Transverse colon (tissue), 4 donors: ENCODE data around the gene GPR173. TPM values are rescaled to one million over a fixed set of nuclear protein-coding genes. Genes with fewer than 3 reads are reported as not detected.

ENCODE experiments used
- DNase-seq: peaks from one replicate; pipeline ENCODE4 v3.0.0-alpha.2; 2019
- H3K27ac ChIP-seq, 4 donors: fragments of 200-600 bp; sonication (generic); 2 replicates each; pipeline ENCODE4 v1.5.1; 2016 to 2018; ENCODE audit warnings: inconsistent platforms in 4 of 4
- H3K27me3 ChIP-seq: fragments of 200-600 bp; sonication (generic); 2 replicates; pipeline ENCODE4 v1.5.1; 2017; ENCODE audit warnings: inconsistent platforms
- H3K36me3 ChIP-seq, 4 donors: fragments of 200-600 bp; sonication (generic); 2 replicates each; pipeline ENCODE4 v1.5.1; 2017 to 2019; ENCODE audit warnings: inconsistent platforms in 4 of 4
- H3K4me1 ChIP-seq, 4 donors: fragments of 200-600 bp; sonication (generic); 2 replicates each; pipeline ENCODE4 v1.5.1; 2017 to 2020; ENCODE audit warnings: inconsistent platforms in 4 of 4
- H3K4me3 ChIP-seq, 4 donors: fragments of 200-600 bp; sonication (generic); 1 replicate in 1 of 4; 2 replicates in 3 of 4; pipeline versions ENCODE4 v1.5.1 to v1.6.1; 2017 to 2019; ENCODE audit warnings: inconsistent platforms in 4 of 4
- H3K9me3 ChIP-seq, 2 donors: fragments of 200-600 bp; sonication (generic); 2 replicates each; pipeline ENCODE4 v1.5.1; 2017 to 2019; ENCODE audit warnings: inconsistent platforms in 2 of 2
- CTCF ChIP-seq, 5 experiments: fragments of 200-600 bp in 3 of 5; fragments of 450-650 bp in 2 of 5; sonication (generic) in 3 of 5; IDR thresholded peaks; 1 replicate in 2 of 5; 2 replicates in 3 of 5; pipeline ENCODE4 v1.5.1; 2016 to 2017; ENCODE audit warnings: antibody characterized with exemption in 5 of 5, inconsistent platforms in 3 of 5, mild to moderate bottlenecking in 2 of 5, moderate library complexity in 1 of 5
- EP300 ChIP-seq: sonication (generic); formaldehyde crosslinking; IDR thresholded peaks from one replicate; pipeline ENCODE4 v1.6.1; 2017; ENCODE audit warnings: antibody characterized with exemption, low read depth
- POLR2A ChIP-seq: fragments of 450-650 bp; IDR thresholded peaks from one replicate; pipeline ENCODE4 v1.6.1; 2016; ENCODE audit warnings: antibody characterized with exemption, mild to moderate bottlenecking, moderate library complexity
- POLR2AphosphoS5 ChIP-seq, 3 donors: sonication (generic); formaldehyde crosslinking; IDR thresholded peaks; one replicate each; pipeline ENCODE4 v1.6.1; 2016; ENCODE audit warnings: antibody characterized with exemption in 3 of 3
- WGBS, 2 donors: methylation state at CpG; one replicate each; pipeline ENCODE4 v1.1.5; 2018; ENCODE audit warnings: low coverage in 1 of 2; 5-methylcytosine and 5-hydroxymethylcytosine counted together
- in situ Hi-C, 4 donors: fragments of 200-750 bp; cut with MboI; loops; one replicate each; pipeline versions ENCODE4 v1.15.0 to v1.15.1; 2017; ENCODE audit warnings: low sequenced_read_pairs in 3 of 4, low pct_ligation_motif_present in 1 of 4, low pct_unique_long_range_greater_than_20kb in 1 of 4
- intact Hi-C: fragments of 100-400 bp; cut with DNase I; formaldehyde crosslinking; loops from one replicate; pipeline ENCODE4 v1.15.1; 2023; ENCODE audit warnings: low total_unique reads
- total RNA-seq, 4 donors: library from RNA; depleted of rRNA; stranded (reverse); fragments of >200 nt; gene quantifications; one replicate each; pipeline ENCODE4 v1.1.0, GENCODE V29; 2016

Gene GPR173
- total RNA-seq, 4 donors from 2014 or later: 0.27 to 5.2 (median 1.1) TPM

DNA sequence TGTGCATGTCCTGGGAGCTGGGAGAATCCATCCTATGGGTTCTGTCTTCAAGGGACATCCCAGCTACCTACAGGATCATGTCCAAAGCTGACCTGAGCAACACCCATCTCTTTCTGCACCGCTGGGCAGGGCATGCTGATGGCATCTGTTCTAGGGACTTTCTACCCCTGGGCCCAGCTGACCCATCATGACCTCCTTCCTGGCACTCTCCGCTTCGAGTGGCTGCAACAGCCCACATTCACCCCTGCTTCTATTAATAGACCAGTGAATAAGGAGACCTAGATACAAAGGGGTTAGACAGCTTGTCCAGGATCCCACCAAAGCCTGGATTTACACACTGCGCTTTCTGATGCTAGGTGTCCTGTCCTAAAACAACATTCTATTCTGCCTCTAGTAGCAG lies 44.6 kb upstream of the GPR173 start:
- no peak for DNase-seq
- WGBS, 2 donors: 74% methylated on average over 4 of the region's 4 CpGs; no CpG with 5 or more reads in 1 of the 2 donors
- no peaks in the 10 kb centered on the region for H3K4me1 ChIP-seq
- no peaks in the 10 kb centered on the region for H3K9me3 ChIP-seq
- H3K36me3 ChIP-seq: no peaks in the 10 kb centered on the region
- no peaks in the 10 kb centered on the region for H3K27me3 ChIP-seq
- in situ Hi-C loops: no loop called here
- intact Hi-C loops: no loop called here
- H3K27ac ChIP-seq: no peak overlapping the region
- H3K4me3 ChIP-seq: no peak overlapping the region
- no peak for TF ChIP-seq EP300
- no peak for TF ChIP-seq CTCF (IDR thresholded peaks at IDR 0.05)
- no peak for TF ChIP-seq POLR2AphosphoS5 (IDR thresholded peaks at IDR 0.05)
- no peak for TF ChIP-seq POLR2A

DNA sequence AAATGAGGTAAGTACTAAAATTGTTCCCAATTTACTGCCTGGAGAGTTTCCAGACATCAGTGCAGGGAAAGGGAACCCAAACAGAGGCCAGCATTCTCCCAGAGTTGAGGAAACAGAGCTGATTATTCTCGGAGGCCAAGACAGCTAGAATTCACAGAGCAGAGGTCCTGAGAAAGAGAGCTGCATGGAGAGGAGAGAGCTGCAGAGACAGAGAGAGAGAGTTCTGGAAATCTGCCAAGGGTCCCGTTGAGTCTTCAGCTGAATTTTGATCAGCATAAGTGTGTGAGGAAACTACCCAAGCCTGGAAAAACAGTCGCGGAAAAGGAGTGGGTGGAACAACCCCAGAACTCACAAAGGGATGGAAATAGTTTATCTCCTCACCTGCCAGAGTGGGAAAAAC lies 43.8 kb upstream of the GPR173 start:
- in situ Hi-C loops: no loop called here
- no peak overlapping the region for H3K27ac ChIP-seq
- no peak overlapping the region for H3K4me3 ChIP-seq
- no peaks in the 10 kb centered on the region for H3K36me3 ChIP-seq
- H3K9me3 ChIP-seq: no peaks in the 10 kb centered on the region
- TF ChIP-seq EP300 (no peak), CTCF (IDR thresholded peaks at IDR 0.05) (no peak), POLR2A (no peak), POLR2AphosphoS5 (IDR thresholded peaks at IDR 0.05) (no peak)
- 20 to 37% methylated on average over 1 to 4 of the region's 4 CpGs for WGBS, 2 donors
- H3K4me1 ChIP-seq: no peaks in the 10 kb centered on the region
- intact Hi-C loops: no loop called here
- no peak for DNase-seq
- H3K27me3 ChIP-seq: no peaks in the 10 kb centered on the region

DNA sequence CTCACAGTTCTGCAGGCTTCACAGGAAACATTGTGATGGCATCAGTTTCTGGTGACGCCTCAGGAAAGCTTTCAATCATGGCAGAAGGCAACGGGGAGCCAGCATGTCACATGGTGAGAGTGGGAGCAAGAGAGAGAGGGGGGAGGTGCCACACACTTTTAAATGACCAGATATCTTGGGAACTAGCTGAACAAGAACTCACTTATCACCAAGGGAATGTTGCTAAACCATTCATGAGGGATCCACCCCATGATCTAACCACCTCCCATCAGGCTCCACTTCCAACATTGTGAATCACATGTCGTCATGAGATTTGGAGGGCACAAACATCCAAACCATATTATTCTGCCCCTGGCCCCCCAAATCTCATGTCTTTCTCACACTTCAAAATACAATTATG lies 43.3 kb upstream of the GPR173 start:
- WGBS, 2 donors: 47% methylated on average over 3 of the region's 3 CpGs; no CpG with 5 or more reads in 1 of the 2 donors
- Histone ChIP-seq H3K27me3 (no peaks in the 10 kb centered on the region), H3K36me3 (no peaks in the 10 kb centered on the region), H3K4me1 (no peaks in the 10 kb centered on the region), H3K9me3 (no peaks in the 10 kb centered on the region), H3K4me3 (no peak overlapping the region), H3K27ac (no peak overlapping the region)
- TF ChIP-seq CTCF (IDR thresholded peaks at IDR 0.05) (no peak), POLR2A (no peak), EP300 (no peak), POLR2AphosphoS5 (IDR thresholded peaks at IDR 0.05) (no peak)
- DNase-seq: no peak
- intact Hi-C loops (no loop called here), in situ Hi-C loops (no loop called here)

GRCh38 chrX:53009032-53009431 lies 39.6 kb upstream of the GPR173 start:
- intact Hi-C loops (no loop called here), in situ Hi-C loops (no loop called here)
- no peak for DNase-seq
- H3K4me3 ChIP-seq: no peak overlapping the region
- H3K27ac ChIP-seq: no peak overlapping the region
- no peaks in the 10 kb centered on the region for H3K9me3 ChIP-seq
- no peaks in the 10 kb centered on the region for H3K4me1 ChIP-seq
- 91% methylated on average over 1 of the region's 1 CpG; no CpG with 5 or more reads in 1 of the 2 donors for WGBS, 2 donors
- no peaks in the 10 kb centered on the region for H3K27me3 ChIP-seq
- TF ChIP-seq POLR2AphosphoS5 (IDR thresholded peaks at IDR 0.05): no peak
- no peak for TF ChIP-seq EP300
- no peak for TF ChIP-seq POLR2A
- TF ChIP-seq CTCF (IDR thresholded peaks at IDR 0.05): no peak
- no peaks in the 10 kb centered on the region for H3K36me3 ChIP-seq
